GM23338 (cell line): ENCODE data around the gene NCKAP5.

Experiments
- CREB1 ChIP-seq: fragments of 250-450 bp; sonication (Bioruptor Pico); IDR thresholded peaks from 2 replicates; pipeline ENCODE4 v1.5.0; 2020; ENCODE audit warnings: low read depth, mild to moderate bottlenecking, moderate library complexity
- CTCF ChIP-seq, 2 experiments: fragments of 200-600 bp in 1 of 2; sonication (generic) in 1 of 2; conservative IDR thresholded peaks; 2 replicates each; pipeline versions ENCODE4 v1.5.1 to v1.6.1; 2016 to 2017; ENCODE audit warnings: antibody characterized with exemption in 2 of 2, low read depth in 2 of 2, mild to moderate bottlenecking in 2 of 2, moderate library complexity in 1 of 2
- EZH2 ChIP-seq: fragments of 200-600 bp; sonication (generic); IDR thresholded peaks from one replicate; pipeline ENCODE4 v1.8.0; 2017; ENCODE audit warnings: antibody characterized with exemption, mild to moderate bottlenecking, low read depth; ENCODE audit not compliant: unreplicated experiment
- EZH2phosphoT487 ChIP-seq: fragments of 200-600 bp; sonication (generic); IDR thresholded peaks from one replicate; pipeline ENCODE4 v1.8.1; 2018; ENCODE audit warnings: antibody characterized with exemption; ENCODE audit not compliant: unreplicated experiment
- JUNB ChIP-seq: IDR thresholded peaks from one replicate; pipeline ENCODE4 v1.6.1; 2016; ENCODE audit warnings: antibody characterized with exemption; ENCODE audit not compliant: unreplicated experiment
- NANOG ChIP-seq: IDR thresholded peaks from 2 replicates; pipeline ENCODE4 v1.6.1; 2016; ENCODE audit warnings: antibody characterized with exemption, borderline replicate concordance
- POLR2AphosphoS5 ChIP-seq: IDR thresholded peaks from 2 replicates; pipeline ENCODE4 v1.6.1; 2016; ENCODE audit warnings: antibody characterized with exemption, low read depth
- REST ChIP-seq: IDR thresholded peaks from one replicate; pipeline ENCODE4 v1.6.1; 2018; ENCODE audit warnings: antibody characterized with exemption; ENCODE audit not compliant: unreplicated experiment
- STAT1 ChIP-seq: IDR thresholded peaks from one replicate; pipeline ENCODE4 v1.6.1; 2016; ENCODE audit warnings: antibody characterized with exemption; ENCODE audit not compliant: unreplicated experiment
- ZNF114 ChIP-seq: fragments of 250-450 bp; sonication (Bioruptor Pico); IDR thresholded peaks from 2 replicates; pipeline ENCODE4 v1.5.0; 2020; ENCODE audit warnings: mild to moderate bottlenecking, moderate library complexity
- ZNF331 ChIP-seq: fragments of 250-450 bp; sonication (Bioruptor Pico); IDR thresholded peaks from 2 replicates; pipeline ENCODE4 v1.5.0; 2020; ENCODE audit warnings: low read depth, mild to moderate bottlenecking, moderate library complexity

- TF ChIP-seq REST (no peak), CTCF (conservative IDR thresholded peaks at IDR 0.05; ENCODE audit: low read depth in 2 of 2) (no peak), EZH2 (no peak), JUNB (no peak), POLR2AphosphoS5 (no peak), CREB1 (CRISPR knock-in tag) (no peak), NANOG (no peak), ZNF331 (CRISPR knock-in tag) (no peak), EZH2phosphoT487 (no peak), ZNF114 (CRISPR knock-in tag) (no peak), STAT1 (no peak)
These were observed 902.7 kb downstream of the NCKAP5 start for GRCh38 chr2:132665401-132666140.
